OCI-LY1 (cell line): ENCODE data around the gene TRAPPC10.

Source experiments
- H2AFZ ChIP-seq: fragments of 200-600 bp; sonication (generic), shearing (Covaris generic); 2 replicates; pipeline ENCODE4 v1.6.0; 2014; ENCODE audit warnings: antibody characterized with exemption, mild to moderate bottlenecking, low read length
- H3F3A ChIP-seq: fragments of 200-600 bp; sonication (generic), shearing (Covaris generic); 2 replicates; pipeline ENCODE4 v1.6.0; 2014; ENCODE audit warnings: mild to moderate bottlenecking, antibody characterized with exemption, low read length, moderate library complexity; ENCODE audit not compliant: insufficient read depth
- H3K27ac ChIP-seq: fragments of 200-600 bp; sonication (generic); 2 replicates; pipeline ENCODE4 v1.5.1; 2014; ENCODE audit warnings: low read length, mixed run types, mild to moderate bottlenecking, low read depth; ENCODE audit not compliant: poor library complexity, severe bottlenecking
- H3K27me3 ChIP-seq: fragments of 200-600 bp; sonication (generic); 2 replicates; pipeline ENCODE4 v1.6.0; 2014; ENCODE audit warnings: antibody characterized with exemption, mild to moderate bottlenecking, low read length, moderate library complexity; ENCODE audit not compliant: insufficient read depth
- H3K36me3 ChIP-seq: fragments of 200-600 bp; sonication (generic); 2 replicates; pipeline ENCODE4 v1.6.1; 2014; ENCODE audit warnings: mild to moderate bottlenecking, antibody characterized with exemption, low read length, moderate library complexity, mixed read lengths; ENCODE audit not compliant: insufficient read depth
- H3K4me1 ChIP-seq: fragments of 200-600 bp; sonication (generic); 2 replicates; pipeline ENCODE4 v1.5.1; 2014; ENCODE audit warnings: mild to moderate bottlenecking, low read length, moderate library complexity; ENCODE audit not compliant: insufficient read depth, severe bottlenecking
- H3K4me2 ChIP-seq: fragments of 200-600 bp; sonication (generic), shearing (Covaris generic); 2 replicates; pipeline ENCODE4 v1.6.1; 2014; ENCODE audit warnings: low read length
- H3K4me3 ChIP-seq: fragments of 200-600 bp; sonication (generic); 2 replicates; pipeline ENCODE4 v1.5.1; 2014; ENCODE audit warnings: low read length, low read depth, mild to moderate bottlenecking, mixed read lengths; ENCODE audit not compliant: poor library complexity, severe bottlenecking
- H3K79me2 ChIP-seq: fragments of 200-600 bp; shearing (Covaris generic); 2 replicates; pipeline ENCODE4 v1.6.1; 2016; ENCODE audit warnings: mixed run types, low read length, mixed read lengths; ENCODE audit not compliant: insufficient read depth
- H3K9ac ChIP-seq: fragments of 200-600 bp; sonication (generic), shearing (Covaris generic); 2 replicates; pipeline ENCODE4 v1.6.1; 2014; ENCODE audit warnings: mild to moderate bottlenecking, low read length, mixed read lengths
- H3K9me2 ChIP-seq: fragments of 200-600 bp; sonication (generic), shearing (Covaris generic); 2 replicates; pipeline ENCODE4 v1.6.1; 2014; ENCODE audit warnings: low read depth, mild to moderate bottlenecking, low read length, mixed read lengths
- H3K9me3 ChIP-seq: fragments of 200-600 bp; shearing (Covaris generic); 2 replicates; pipeline ENCODE4 v1.6.1; 2014; ENCODE audit warnings: low read length, mixed read lengths
- H4K20me1 ChIP-seq: fragments of 200-600 bp; sonication (generic), shearing (Covaris generic); 2 replicates; pipeline ENCODE4 v1.6.0; 2016; ENCODE audit warnings: mild to moderate bottlenecking, low read length; ENCODE audit not compliant: insufficient read depth
- EZH2 ChIP-seq: fragments of 200-600 bp; sonication (generic), shearing (Covaris generic); IDR thresholded peaks from 2 replicates; pipeline ENCODE4 v1.8.0; 2017; ENCODE audit warnings: borderline replicate concordance, mixed run types, mild to moderate bottlenecking, antibody characterized with exemption, low read length, moderate library complexity, mixed read lengths
- TF ChIP-seq, protein P1 (sequence below): fragments of 200-600 bp; sonication (generic), shearing (Covaris generic); IDR thresholded peaks from 2 replicates; pipeline ENCODE4 v1.5.1; 2017; ENCODE audit warnings: mild to moderate bottlenecking, antibody characterized with exemption, low read length, moderate library complexity, mixed read lengths

The TRAPPC10 gene

DNA sequence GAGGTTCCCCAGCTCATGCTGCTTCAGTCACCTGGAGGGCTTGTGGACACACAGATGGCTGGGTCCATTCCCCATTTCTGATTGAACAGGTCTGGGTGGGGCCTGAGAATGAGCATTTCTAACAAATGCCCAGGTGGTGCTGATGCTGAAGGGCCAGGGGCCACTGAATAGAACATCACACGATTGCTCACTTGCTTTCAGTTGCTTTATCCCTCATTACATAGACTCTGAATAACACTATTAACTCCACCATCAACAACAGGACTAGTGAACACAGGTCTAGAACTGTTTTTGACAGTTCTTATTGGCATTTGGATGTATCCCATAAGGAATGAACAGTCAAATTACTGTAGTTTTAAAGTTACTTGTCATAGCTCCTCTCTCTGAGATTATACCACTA lies 12.1 kb downstream of the TRAPPC10 start:
- H3K4me1 ChIP-seq, result peaks cover 45% of the 10 kb centered on the region
- H3K9me2 ChIP-seq, result no peaks in the 10 kb centered on the region
- H2AFZ ChIP-seq, result no peak overlapping the region
- no peak overlapping the region for H3K4me2 ChIP-seq
- peaks cover 13% of the 10 kb centered on the region for H3K36me3 ChIP-seq
- H4K20me1 ChIP-seq, result no peaks in the 10 kb centered on the region
- TF ChIP-seq EZH2, result no peak
- TF ChIP-seq, protein P1, sequence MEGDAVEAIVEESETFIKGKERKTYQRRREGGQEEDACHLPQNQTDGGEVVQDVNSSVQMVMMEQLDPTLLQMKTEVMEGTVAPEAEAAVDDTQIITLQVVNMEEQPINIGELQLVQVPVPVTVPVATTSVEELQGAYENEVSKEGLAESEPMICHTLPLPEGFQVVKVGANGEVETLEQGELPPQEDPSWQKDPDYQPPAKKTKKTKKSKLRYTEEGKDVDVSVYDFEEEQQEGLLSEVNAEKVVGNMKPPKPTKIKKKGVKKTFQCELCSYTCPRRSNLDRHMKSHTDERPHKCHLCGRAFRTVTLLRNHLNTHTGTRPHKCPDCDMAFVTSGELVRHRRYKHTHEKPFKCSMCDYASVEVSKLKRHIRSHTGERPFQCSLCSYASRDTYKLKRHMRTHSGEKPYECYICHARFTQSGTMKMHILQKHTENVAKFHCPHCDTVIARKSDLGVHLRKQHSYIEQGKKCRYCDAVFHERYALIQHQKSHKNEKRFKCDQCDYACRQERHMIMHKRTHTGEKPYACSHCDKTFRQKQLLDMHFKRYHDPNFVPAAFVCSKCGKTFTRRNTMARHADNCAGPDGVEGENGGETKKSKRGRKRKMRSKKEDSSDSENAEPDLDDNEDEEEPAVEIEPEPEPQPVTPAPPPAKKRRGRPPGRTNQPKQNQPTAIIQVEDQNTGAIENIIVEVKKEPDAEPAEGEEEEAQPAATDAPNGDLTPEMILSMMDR, result no peak
- H3K27ac ChIP-seq, result no peak overlapping the region
- peaks cover 94% of the 10 kb centered on the region for H3K79me2 ChIP-seq
- H3K9ac ChIP-seq, result no peak overlapping the region
- H3K9me3 ChIP-seq, result no peaks in the 10 kb centered on the region
- no peaks in the 10 kb centered on the region for H3K27me3 ChIP-seq
- H3K4me3 ChIP-seq, result no peak overlapping the region
- H3F3A ChIP-seq, result no peaks in the 10 kb centered on the region

DNA sequence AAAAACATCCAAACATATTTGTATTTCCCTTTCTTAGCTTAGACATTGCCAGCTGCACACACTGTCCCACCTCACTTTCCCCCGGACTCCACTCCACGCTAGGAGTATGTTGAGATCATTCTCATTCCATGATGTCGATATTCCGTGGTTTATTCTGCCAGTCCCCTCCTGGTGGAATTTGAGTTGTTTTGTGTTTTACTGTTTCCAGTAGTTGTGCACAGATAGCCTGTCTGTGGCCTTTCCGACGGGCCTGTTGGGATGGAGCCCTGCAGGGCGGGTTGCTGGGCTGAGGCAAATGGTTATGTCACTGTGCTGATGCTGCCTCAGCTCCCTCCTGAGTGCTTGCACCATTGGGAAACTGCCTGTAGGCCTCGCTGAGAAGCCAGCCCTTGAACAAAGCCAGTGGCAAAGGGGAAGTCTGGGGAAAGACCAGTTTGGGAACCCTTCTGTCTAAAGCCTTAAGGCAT lies 12.8 kb downstream of the TRAPPC10 start:
- H2AFZ ChIP-seq, result no peak overlapping the region
- no peaks in the 10 kb centered on the region for H3K27me3 ChIP-seq
- H3K36me3 ChIP-seq, result peaks cover 13% of the 10 kb centered on the region
- no peak overlapping the region for H3K4me3 ChIP-seq
- TF ChIP-seq, protein P1, result no peak
- TF ChIP-seq EZH2, result no peak
- no peaks in the 10 kb centered on the region for H3F3A ChIP-seq
- H3K9me3 ChIP-seq, result no peaks in the 10 kb centered on the region
- peaks cover 39% of the 10 kb centered on the region for H3K4me1 ChIP-seq
- H3K4me2 ChIP-seq, result peak overlapping the region; percentile 10; the same call in 1 of the 2 replicates
- peak overlapping the region; percentile 62 for H3K27ac ChIP-seq
- H3K79me2 ChIP-seq, result peaks cover 94% of the 10 kb centered on the region
- H3K9me2 ChIP-seq, result no peaks in the 10 kb centered on the region
- H3K9ac ChIP-seq, result no peak overlapping the region; the same call in 1 of the 2 replicates
- no peaks in the 10 kb centered on the region for H4K20me1 ChIP-seq

DNA sequence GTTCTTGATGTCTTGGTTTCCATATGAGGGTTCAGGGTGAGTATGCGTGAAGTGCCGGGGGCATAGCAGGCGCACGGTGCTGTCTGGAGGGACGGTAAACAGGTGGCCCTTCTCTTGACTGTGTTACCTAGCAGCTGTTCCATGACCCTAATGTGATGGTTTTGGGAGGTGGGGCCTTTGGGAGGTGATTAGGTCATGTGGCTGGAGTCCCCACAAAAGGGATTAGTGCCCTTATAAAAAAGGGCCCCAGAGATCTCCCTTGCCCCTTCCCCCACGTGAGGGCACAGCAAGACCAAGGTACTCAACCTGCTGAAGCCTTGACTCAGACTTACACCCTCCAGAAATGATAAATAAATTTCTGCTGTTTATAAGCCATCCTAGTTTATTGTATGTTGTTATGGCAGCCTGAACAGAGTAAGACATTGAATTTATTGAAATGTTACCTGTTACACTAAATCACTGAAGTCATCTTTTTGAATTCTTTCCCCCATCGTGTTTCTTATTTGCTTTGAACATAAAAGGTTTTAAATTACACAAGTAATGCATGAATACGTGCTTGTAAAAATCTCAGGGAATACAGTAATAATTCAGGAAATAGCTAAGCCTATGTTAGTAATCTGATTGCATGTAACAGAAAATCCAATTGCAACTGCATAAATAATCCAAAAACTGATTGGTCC lies 15.6 kb downstream of the TRAPPC10 start:
- Histone ChIP-seq H3K9ac (no peak overlapping the region), H3K79me2 (peaks cover 89% of the 10 kb centered on the region), H3K4me2 (no peak overlapping the region), H2AFZ (no peak overlapping the region), H3K4me1 (peaks cover 23% of the 10 kb centered on the region), H4K20me1 (no peaks in the 10 kb centered on the region), H3F3A (no peaks in the 10 kb centered on the region), H3K36me3 (peaks cover 16% of the 10 kb centered on the region), H3K9me2 (no peaks in the 10 kb centered on the region), H3K9me3 (no peaks in the 10 kb centered on the region), H3K4me3 (no peak overlapping the region), H3K27ac (no peak overlapping the region), H3K27me3 (no peaks in the 10 kb centered on the region)
- TF ChIP-seq, protein P1, result no peak
- TF ChIP-seq EZH2, result no peak
